Measurements from ENCODE around the gene TANC1. TPM values are rescaled to one million over a fixed set of nuclear protein-coding genes. Genes with fewer than 3 reads are reported as not detected.
A peak's percentile ranks its signal among the peaks of the same experiment; 100 is the strongest.

The TANC1 gene
- total RNA-seq, 1 donor from 2014 or later, result 43.7 TPM

DNA sequence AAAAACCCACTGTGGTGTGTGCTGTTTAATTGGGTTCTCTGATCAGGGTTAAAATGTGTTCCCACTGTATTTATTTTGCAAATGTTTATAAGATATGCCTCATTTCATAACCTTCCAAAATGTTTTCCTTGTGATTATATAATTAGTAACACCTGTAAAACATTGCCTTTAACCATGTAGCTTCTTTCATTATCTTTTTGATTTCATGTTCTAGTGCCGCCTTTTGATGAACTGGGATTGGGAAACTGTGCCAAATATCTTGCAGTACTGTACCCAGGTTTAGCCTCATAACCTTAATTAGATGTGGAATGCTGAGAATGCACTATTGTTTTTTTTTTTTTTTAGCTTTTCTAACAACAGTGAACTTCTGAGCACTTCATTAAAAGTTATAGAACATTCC is 96.9 kb downstream of the TANC1 start:
- no peak for DNase-seq

DNA sequence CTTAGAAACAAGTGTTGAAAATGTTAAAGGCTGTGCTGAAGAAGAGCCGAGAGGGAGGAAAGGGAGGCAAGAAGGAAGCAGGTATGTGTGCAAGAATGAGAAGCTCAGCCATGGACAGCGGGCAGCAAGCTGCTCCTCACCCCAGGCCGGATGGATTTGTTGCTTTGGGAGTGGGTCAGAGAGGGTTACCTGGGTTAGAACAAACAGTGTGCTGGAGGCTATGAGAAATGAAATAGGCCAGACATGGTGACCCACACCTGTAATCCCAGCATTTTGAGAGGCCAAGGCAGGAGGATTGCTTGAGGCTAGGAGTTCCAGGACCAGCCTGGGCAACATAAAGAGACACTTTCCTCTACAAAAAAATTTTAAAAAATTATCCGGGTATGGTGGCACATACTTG is 97.5 kb downstream of the TANC1 start:
- DNase-seq, result no peak

DNA sequence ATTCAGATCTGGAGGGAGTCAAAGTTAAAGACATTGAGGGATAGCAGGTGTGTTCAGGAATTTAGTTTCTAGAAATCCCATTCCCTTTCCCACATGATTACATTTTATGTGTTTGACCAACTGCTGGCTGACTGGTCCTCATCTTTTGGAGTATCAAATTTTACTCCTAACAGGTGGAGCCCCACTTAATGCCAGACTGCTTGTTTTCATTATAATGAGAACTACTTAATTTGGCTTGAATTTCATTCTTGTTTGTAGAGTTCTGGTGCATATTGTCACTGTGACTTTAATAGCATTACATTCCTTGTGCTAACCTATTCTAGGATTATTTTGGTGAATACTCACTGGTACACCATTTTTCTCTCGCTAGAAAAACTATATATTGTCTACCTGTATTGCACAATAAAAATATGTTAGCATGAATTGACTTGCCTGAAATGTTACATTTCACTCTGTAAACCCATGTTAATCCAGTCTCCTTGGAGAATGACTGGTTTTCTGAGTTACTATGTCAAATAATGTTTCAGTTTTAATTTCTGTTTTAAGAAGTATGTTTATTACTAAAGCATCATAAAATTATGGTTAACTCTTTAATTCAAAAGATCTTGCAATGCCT is 98.2 kb downstream of the TANC1 start:
- no peak for DNase-seq

DNA sequence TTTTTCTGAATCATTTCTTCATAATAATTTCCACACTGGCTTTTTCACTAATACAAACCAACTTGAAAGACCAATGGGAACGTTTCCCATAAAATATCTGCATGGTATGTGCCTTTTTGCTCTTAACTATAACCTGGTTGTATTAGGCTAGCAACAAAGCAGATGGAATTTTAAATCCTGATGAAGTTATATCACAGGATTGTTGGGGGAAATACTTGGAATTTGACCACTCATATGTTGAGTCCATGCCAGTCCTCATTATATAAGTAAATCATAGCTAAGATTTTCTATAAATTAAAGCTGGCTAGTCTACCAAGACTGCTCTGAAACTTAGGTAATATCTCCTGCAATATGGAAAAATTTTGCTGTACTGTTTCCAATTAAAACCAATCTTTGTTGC is 99.5 kb downstream of the TANC1 start:
- DNase-seq, result no peak

DNA sequence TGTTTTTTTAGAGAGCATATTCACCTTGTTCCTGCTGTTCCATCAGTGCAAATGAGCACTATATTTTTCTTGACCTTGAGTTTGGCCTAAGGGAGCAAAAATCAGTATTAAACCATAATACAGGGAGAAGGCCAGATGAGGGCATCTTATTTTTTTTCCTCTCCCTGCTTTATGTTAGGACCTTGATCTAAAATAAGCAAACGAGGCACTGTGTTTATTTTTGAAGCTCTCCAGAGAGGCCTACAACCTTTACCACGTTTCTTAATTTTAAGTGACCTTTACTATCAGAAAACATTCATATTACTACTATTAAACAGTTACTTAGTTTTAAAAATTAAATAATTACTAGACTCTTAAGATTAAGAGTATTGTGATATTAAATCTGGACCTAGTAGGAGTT is 100.8 kb downstream of the TANC1 start:
- DNase-seq, result no peak

DNA sequence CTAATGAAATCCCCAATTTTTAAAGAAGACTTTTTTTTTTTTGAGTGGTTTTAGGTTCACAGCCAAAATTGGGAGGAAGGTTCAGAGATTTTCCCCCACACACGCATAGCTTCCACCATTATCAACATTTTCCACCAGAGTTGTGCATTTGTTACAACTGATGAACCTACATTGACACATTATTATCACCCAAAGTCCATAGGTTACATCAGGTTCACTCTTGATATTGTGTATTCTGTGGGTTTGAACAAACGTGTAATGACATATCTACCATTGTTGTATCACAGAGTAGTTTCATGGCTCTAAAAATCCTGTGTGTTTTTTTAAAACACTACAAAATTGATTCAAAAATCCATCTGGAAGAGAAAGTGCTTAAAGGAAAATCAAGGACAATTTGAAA is 101.8 kb downstream of the TANC1 start:
- DNase-seq, result no peak

DNA sequence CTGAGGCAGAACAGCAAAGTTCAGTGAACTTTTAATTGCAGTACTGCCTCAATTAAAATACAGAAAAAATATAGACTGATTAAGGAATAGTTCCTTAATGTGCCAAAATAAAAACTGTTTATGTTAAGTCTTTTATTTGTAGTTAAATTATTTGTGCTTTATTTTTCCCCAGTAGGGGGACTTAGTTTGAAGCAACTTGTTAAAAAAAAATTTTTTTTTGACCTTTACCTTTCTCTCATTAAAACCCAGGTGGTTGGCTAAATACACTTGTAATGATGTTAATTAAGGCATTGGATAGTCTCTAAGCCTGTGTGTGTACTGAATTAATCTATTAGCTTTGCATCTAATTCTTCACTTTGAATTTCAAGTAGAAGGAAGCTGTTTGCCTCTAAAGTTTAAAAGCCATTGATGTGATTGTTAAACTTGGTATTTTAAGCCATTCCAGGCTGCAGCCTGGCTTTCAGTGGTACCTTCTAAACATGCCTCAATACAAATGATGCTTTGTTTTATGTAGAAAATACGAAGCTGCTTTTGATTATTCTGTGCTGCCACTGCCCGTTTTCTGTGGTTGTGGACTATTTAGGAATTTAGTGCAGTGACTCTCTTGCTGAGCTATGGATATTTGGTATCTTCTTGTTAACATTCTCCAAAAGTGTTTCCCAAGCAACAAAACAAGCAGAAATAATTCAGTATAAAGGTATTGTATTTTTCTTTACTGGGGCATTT is 102.9 kb downstream of the TANC1 start:
- DNase-seq, result no peak

DNA sequence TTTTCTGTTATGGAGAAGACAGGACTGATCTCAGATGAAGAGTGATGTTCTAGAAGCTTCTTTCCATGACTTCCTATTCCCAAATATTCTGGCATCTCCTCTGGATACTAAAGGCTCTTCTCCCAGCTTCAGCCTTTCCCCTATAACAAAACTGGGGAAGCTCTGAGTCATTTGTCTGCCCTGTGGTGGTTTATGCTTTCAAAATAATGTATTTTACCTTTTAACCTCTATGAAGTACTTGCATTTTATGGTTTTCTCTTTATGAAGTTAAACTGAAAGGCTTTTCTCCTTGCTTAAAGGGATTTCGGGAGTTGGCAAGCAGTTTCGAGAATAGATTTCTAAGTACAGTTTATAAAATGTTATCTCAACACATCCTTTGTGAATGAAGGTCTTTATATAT is 104.4 kb downstream of the TANC1 start:
- DNase-seq, result no peak

DNA sequence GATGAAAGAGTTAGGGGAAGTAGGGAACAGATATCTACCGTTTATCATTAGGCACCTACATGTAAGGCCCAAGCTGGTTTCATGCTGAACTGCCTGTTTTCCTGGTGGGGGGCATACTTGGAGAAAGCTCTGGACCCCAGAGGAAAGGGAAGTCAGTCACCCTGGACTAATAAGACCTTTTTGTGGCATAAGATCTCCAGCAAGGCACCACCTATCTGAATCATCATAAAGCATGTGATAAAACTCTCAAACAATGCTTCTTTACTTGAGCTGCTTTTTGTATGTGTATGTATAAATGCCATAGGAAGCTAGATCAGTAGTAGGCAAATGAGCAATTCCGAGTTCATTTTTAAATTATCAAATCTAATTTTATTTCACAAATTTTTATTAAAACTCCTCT is 104.8 kb downstream of the TANC1 start:
- no peak for DNase-seq

DNA sequence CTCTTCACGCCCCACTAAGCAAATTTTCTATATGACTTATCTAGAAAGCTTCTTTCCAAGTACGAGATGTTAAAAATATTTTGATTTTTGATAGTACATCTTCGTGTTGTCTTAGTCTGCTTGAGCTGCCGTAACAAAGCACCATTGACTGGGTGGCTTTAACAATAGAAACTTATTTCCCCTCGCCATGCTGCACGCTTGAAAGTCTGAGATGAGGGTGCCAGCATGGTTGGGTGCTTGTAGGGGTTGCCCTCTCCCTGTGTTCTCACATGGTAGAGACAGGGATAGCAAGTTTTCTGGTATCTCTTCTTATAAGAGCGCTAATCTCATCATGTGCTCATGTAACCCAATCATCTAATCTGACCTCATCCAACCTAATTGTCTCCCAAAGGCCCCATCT is 106.2 kb downstream of the TANC1 start:
- no peak for DNase-seq

DNA sequence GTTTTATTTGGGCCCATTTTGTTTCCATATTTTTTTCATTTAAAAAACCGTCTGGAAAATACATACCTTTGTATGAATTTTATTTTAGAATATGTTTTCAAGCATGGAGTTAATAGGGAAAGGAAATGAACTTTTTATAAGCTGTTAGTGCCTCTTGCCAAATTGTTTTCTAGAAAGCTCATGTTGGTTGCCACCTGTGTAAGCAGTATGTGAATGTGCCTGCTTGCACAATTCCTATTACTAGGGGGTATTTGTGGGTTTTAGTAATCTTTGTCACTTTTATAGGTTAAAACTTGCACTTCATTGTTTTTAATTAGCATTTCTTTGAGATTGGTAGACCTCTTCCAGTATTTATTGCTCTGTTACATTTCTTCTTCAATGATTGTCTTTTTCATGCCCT is 107.3 kb downstream of the TANC1 start:
- no peak for DNase-seq

DNA sequence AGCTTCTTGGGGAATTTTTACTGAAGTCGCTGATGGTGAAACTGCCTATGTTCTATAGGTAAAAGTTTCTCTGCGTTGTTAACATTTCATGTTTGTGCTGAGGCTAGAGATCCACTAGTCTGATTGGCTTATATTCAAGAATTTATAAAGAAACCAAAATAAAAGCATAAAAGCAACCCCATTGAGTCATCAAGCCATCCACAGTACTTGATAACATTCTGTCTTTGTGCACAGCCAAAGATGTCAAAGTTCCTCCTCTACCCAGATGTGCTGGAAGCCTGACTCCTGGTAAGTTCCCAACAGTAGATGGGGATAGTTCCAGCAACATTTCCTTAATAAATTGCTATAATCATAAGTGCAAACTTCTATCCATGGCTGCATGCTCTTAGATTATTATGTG is 107.8 kb downstream of the TANC1 start:
- peak; percentile 49 for DNase-seq

DNA sequence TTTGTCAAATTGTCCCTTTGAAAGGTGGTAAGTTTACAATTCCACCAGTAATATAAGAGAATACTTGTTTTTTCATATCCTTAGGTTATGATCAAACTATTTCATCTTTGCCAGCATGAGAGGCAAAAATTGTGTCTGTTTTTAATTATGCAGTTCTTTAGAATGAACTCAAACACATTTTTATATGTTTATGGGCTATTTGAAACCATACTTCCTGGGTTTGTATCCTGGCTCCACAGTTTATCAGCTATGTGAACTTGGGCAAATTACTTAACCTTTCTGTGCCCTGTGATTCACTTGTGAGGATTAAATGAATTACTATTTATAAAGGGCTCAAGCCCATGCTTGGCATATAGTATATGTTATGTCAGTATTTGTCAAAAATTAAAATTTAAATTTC is 109.4 kb downstream of the TANC1 start:
- DNase-seq, result no peak

DNA sequence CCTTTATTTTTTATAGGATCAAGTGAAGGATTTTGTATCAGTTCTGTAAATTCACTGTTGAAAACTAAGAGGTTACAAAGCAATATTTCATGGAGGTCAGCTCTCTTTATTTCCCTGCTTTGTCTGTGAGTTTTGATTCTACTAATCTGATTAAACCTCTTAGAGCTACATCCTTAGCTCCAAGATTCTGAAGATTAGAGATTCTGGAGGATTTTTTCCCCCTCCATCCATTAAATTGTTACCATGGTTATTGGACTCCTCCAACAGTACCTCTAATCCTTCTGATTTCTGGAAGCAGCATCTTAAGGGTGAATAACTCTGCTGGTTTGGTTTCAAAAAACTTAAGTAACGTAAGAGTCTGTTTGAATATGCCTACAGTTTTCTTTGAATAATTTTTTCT is 110.0 kb downstream of the TANC1 start:
- DNase-seq, result no peak

DNA sequence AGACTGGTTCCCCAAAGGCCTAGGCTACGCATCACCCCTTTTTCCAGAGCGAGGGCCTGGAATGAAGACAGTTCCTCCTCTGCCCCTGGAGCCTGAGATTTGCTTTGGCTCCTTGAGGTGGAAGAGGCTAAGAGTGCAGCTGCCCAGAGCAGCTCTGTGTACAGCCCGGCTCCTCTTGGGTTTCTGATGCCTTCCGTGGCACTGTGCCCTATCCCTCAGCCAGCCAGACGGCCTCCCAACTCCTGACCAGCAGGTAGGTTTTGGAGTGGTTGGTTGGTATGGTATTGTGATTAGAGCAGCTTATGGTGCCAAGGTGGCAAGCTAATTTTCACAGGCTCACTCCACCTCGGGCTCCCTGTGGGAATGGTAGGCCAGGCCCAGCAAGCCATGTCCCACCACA is 112.2 kb downstream of the TANC1 start:
- DNase-seq, result no peak

DNA sequence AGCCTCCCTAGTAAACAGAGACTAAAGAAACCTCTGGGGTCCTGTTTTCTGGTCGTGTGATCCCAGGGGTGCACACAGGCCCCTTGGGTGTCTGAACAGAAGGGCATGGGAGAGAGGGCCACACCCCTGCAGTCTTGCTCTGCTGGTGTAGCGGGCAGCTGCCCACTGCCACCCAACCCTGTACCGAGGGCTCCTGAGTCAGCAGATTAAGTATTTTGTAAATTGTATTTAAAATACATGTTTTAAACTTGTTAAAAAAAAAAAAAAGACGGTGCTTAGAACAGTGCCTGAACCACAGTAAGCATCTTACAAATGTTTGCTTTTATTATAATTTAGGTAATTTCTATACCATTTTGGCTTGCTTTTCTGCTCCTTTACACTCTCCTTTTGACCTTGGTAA is 113.7 kb downstream of the TANC1 start:
- no peak for DNase-seq

DNA sequence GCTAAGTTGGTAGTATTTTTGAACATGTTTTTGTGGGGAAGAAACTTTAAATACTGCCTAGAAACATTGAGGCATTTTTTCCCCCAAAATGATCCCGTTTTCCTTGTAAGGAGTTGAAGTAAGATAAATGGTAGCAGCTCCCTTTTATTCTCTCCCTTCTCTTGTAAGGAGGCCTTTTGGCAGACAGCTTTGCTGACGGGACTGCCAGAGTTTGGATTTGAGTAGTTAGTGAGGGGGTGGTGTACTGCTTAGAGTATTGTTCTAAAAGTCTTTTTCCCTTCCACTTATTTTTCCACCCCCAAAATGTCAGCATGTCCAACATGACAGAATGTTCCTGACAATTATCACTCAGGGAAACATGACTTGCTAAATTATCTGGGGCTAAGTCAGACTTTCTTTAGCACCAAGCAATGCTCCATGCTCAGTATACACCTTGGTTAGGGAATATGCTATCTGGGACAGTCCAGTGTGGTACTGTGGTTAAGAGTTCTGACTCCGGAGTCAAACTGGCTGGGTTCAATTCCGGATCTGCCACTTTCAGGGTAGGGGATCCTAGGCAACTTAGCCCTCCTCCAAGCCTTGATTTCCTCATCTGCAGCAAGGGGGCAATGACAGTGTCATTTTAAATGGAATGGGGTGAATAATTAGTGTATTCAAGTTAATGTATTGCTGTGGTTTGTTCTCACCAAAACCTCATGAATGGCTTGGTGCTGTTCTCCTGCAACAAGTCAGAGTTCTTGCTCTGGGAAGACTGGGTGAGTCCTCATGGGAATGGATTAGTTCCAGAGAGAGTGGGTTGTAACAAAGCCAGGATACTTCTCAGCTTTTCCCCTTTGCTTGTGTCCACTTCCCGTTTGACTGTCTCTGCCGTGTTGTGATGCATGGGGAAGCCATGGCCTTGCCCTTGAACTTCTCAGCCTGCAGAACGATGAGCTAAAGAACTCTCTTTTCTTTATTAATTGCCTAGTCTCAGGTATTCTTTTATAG is 116.2 kb downstream of the TANC1 start:
- peak; percentile 16 for DNase-seq

DNA sequence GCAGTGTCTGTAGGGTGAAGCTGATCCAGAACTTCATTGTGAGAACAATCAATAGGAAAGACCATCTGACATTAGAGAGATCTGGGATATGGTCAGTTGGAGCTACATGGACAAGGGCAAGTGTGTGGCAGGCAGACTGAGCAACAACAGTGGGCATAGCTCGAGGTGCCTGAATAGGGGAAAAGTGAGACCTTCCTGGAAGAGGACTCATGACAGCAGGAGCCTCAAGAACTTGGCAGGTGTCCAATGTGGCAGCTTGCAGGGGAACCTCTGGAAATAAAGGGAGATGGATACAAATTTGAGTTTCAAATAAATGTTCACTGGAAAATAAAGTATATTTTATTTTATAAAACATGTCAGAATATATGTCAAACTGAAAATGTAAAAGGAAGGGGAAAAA is 117.9 kb downstream of the TANC1 start:
- DNase-seq, result peak; percentile 19

DNA sequence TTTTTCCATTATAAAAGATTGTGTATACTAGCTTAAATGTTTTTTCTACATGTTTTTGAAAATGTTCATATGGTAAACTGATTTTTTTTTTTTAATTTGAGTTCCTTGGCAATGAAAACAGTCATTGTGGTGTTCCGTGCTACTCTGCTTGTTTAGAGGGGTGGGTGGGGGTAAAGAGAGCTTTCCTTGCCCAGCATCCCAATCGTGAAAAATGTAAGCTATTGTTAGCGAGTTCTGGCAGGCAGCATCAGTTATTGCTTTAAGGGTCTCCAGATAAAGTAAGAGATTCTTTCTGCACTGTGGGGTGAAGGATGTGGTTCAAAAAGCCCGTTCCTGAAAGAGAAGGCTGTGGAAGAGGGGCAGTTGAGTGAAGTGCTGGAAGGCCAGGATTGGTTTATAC is 118.4 kb downstream of the TANC1 start:
- DNase-seq, result no peak

DNA sequence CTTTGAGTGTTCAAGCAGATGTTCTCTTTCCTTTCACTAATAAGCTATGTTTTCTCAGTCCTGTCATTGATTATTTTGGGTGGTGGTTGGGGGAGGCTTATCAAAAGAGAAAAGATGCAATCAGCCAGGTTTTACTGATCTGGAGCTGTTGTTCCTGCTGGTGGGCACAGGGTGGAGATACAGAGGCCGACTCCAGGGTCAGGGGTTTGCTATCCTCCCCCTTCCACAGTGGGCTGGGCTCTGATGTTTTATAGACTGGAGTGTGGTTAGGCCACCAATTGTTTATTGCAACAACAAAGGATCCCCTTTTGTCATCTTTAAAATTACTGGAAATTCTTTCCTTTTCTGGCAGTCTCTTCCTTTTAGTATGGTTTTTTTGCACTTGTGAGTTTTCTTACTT is 120.5 kb downstream of the TANC1 start:
- no peak for DNase-seq

DNA sequence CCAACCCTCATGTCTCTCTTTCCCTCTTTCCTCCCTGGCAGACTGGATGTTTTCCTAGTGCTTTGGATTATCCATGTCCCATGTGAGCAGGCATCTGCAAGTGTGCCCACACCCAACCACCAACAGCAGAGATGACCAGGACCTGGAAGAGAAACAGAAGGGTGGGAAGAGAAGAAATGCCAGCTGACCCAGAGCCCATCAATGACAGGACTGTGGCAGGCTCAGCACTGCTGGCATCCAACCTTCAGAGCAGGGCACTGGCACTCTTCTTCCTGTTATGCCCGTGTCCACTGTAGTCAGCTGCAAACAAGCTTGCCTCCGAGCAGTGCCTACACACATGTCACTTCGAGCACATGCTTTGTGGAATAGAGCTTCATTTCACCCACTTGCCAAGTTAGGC is 121.1 kb downstream of the TANC1 start:
- no peak for DNase-seq

DNA sequence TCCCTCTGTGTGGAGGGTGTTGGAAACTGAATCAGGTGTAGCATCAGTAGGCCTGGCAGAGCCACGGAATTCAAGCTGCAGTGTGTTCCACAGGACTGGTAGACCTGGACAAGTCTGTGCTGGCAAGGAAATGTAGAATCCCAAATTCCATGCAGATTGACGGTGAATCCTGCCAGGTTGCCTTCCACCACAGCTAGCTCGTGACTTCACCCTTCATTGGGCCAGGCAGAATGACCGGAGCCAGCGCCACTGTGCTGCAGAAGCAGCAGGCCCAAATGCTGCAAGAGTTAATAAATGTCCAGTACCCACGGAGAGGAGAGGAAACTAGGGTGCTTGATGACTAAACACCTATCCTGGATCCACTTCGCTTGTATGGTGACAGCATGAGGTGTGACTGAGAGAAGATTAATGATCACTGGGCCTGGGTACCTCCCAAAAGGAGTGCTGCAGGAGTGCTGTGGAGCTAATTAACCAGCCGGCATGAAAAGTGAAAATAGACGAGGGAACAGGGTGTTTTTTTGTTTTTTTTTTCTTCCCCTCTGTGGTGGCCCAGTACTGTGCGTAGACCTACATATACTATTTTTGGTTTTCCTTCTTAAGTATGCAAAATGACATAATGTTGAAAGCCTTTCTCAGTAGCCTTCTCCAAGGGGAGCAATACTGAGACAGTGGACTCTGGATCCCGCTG is 122.2 kb downstream of the TANC1 start:
- no peak for DNase-seq

DNA sequence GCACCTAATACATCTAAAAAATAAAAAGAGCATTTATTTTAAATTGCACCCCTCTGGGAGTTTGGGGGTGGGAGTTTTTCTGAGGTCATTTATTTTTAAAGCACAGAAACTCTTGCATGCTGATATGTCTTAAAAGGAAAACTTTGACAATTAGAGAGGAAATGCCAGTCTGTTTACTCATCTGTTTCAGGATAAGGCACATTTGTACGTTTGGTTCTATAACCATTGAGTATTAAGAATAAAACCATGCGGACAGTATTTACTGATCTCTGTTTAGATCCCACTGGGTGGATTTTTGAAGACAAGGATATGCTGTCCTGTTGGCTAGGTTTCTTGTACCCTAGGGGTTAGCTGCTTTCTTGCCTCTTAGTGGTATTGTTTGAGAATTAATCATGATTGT is 122.9 kb downstream of the TANC1 start:
- DNase-seq, result peak; percentile 24
